Kidney (tissue), 14 donors: ENCODE measurements around the gene UGT1A5. TPM values are rescaled to one million over a fixed set of nuclear protein-coding genes. Genes with fewer than 3 reads are reported as not detected.
A peak's percentile ranks its signal among the peaks of the same experiment; 100 is the strongest.

ENCODE experiments used
- DNase-seq, 5 donors: peaks; one replicate each; pipeline ENCODE4 v3.0.0-alpha.2; 2013 to 2020
- FAIRE-seq: peaks from 2 replicates; lab custom pipeline; 2012; peaks lifted over from hg19 to GRCh38; lab: Jason Lieb, UNC
- H3K27ac ChIP-seq, 2 donors: one replicate each; pipeline ENCODE4 v1.7.0; 2013; ENCODE audit warnings: low read depth in 2 of 2, low read length in 2 of 2, inconsistent platforms in 1 of 2
- H3K27me3 ChIP-seq: one replicate; pipeline ENCODE4 v1.7.1; 2013; ENCODE audit warnings: low read length, inconsistent platforms; ENCODE audit not compliant: control insufficient read depth, insufficient read depth
- H3K36me3 ChIP-seq, 3 donors: one replicate each; pipeline versions ENCODE4 v1.7.0 to v1.7.1; 2013; ENCODE audit warnings: low read length in 3 of 3, control low read depth in 1 of 3, inconsistent platforms in 1 of 3; ENCODE audit not compliant: insufficient read depth in 3 of 3, control insufficient read depth in 2 of 3
- H3K4me1 ChIP-seq, 3 donors: one replicate each; pipeline versions ENCODE4 v1.7.0 to v1.7.1; 2013; ENCODE audit warnings: low read length in 3 of 3, inconsistent platforms in 1 of 3, low read depth in 1 of 3; ENCODE audit not compliant: control insufficient read depth in 2 of 3, insufficient read depth in 2 of 3
- H3K4me3 ChIP-seq, 3 donors: one replicate each; pipeline versions ENCODE4 v1.7.0 to v1.8.1; 2013; ENCODE audit warnings: low read length in 3 of 3, control low read depth in 1 of 3, inconsistent platforms in 1 of 3
- H3K9ac ChIP-seq, 3 donors: one replicate each; pipeline versions ENCODE4 v1.7.0 to v1.7.1; 2013; ENCODE audit warnings: low read length in 3 of 3, control low read depth in 1 of 3, inconsistent platforms in 1 of 3
- H3K9me3 ChIP-seq, 3 donors: one replicate each; pipeline versions ENCODE4 v1.7.0 to v1.7.1; 2013; ENCODE audit warnings: low read length in 3 of 3, control low read depth in 1 of 3, inconsistent platforms in 1 of 3; ENCODE audit not compliant: control insufficient read depth in 2 of 3, insufficient read depth in 1 of 3
- CTCF ChIP-seq: IDR thresholded peaks from 3 replicates; pipeline ENCODE4 v1.5.1; 2012; ENCODE audit warnings: mild to moderate bottlenecking, moderate library complexity, borderline replicate concordance; ENCODE audit not compliant: insufficient read depth; ENCODE audit errors: extremely low read depth
- intact Hi-C: fragments of 100-400 bp; cut with DNase I; formaldehyde crosslinking; loops from one replicate; pipeline ENCODE4 v1.11.1; 2022
- polyA plus RNA-seq: library from polyadenylated mRNA; stranded (reverse); fragments of 350-450 nt; fragmentation: Illumina TruSeq; extraction: RNeasy Lipid Tissue Mini Kit (QIAGEN cat#74804); gene quantifications from one replicate; pipeline ENCODE4 v1.2.3, GENCODE V29; 2014; ENCODE audit warnings: low read depth, low replicate concordance; ENCODE audit not compliant: insufficient read depth
- total RNA-seq: library from RNA; stranded (reverse); fragmentation: NEBNext Ultra II Directional; extraction: Animal tissue kit (Norgen Biotek cat#: 25700); gene quantifications from one replicate; pipeline ENCODE4 v1.2.1, GENCODE V29; 2021
- donor health status: control.
- donor health status: control.
- donor health status: control.
- donor health status: control.
- donor health status: control.
- donor health status: DM: yes; HTN: yes; CAD: no.
- donor health status: Normal renal cell carcinoma (clear cell type).

Gene UGT1A5
- total and polyA plus RNA-seq, 2 donors from 2014 or later: 2.1 TPM; not detected in 1

GRCh38 chr2:233816334-233816733, 103.6 kb downstream of the UGT1A5 start:
- Histone ChIP-seq H3K9ac (no peak overlapping the region), H3K9me3 (no peaks in the 10 kb centered on the region)
- intact Hi-C loops: no loop called here

DNA sequence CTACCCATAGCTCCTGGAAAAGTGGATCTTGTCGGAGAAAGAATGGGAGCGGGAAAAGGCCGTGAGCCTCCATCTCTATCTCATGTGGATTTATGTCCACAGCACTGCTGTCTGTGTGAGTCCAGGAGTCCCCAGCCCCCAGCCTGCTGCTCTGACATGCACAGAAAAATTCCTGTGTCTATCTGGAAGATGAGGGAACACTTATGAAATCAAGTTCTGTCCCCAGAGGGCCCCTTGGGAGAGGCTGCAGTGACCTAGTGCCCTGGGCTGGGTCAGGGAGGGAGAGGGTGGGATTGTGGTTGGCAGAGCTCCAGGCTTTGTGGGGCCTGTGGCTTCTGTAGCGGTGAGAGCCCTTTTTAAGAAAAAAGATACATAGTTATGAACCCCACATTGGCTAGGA, 104.1 kb downstream of the UGT1A5 start:
- Histone ChIP-seq H3K4me3 (no peak overlapping the region), H3K4me1 (no peaks in the 10 kb centered on the region), H3K36me3 (no peaks in the 10 kb centered on the region), H3K9ac (no peak overlapping the region), H3K27ac (no peak overlapping the region), H3K27me3 (no peaks in the 10 kb centered on the region), H3K9me3 (no peaks in the 10 kb centered on the region)
- intact Hi-C loops: no loop called here
- TF ChIP-seq CTCF: no peak
- FAIRE-seq: no peak
- DNase-seq: peak in 2 of 5 donors; percentile 23 to 40

More at GRCh38 chr2:233816334-233816733, 103.6 kb downstream of the UGT1A5 start:
- H3K4me3 ChIP-seq: no peak overlapping the region
- no peak for FAIRE-seq
- peak in 1 of 5 donors; percentile 13 for DNase-seq
- no peak overlapping the region for H3K27ac ChIP-seq
- H3K36me3 ChIP-seq: no peaks in the 10 kb centered on the region
- H3K27me3 ChIP-seq: no peaks in the 10 kb centered on the region
- no peak for TF ChIP-seq CTCF
- H3K4me1 ChIP-seq: no peaks in the 10 kb centered on the region

DNA sequence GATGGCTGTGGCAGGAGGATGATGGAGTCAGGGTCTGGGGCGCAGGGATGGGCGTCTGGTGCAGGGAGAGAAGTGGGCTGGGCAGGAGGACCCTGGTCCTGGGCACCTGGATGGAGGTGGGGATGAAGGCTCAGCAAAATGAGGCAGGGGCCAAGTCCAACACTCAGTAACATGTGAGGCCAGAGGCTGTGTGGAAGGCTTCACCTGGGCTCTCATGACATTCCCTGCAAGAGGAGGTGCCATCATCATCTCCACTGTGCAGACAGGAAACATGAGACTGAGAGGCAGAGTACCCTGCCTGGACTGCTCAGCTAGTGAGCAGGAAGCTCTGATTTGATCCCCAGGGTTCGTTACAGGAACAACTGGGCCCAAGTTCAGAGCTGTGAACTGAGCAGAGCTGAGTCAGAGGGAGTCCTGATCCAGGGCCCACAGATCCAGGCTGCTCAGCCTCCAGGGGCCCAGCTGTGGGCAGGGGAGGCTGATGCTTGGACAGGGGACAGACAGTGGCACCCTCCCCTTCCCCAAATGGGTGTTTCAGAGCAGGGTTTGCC, 104.7 kb downstream of the UGT1A5 start:
- intact Hi-C loops: no loop called here
- TF ChIP-seq CTCF: no peak
- no peaks in the 10 kb centered on the region for H3K36me3 ChIP-seq
- FAIRE-seq (no peak), DNase-seq (peak in 2 of 5 donors; percentile 20 to 43)
- H3K4me1 ChIP-seq: no peaks in the 10 kb centered on the region
- H3K27me3 ChIP-seq: no peaks in the 10 kb centered on the region
- H3K27ac ChIP-seq: no peak overlapping the region
- no peak overlapping the region for H3K4me3 ChIP-seq
- H3K9me3 ChIP-seq: no peaks in the 10 kb centered on the region
- H3K9ac ChIP-seq: no peak overlapping the region
